AG04450 (cell line): ENCODE results near the gene TMC1. TPM values are rescaled to one million over a fixed set of nuclear protein-coding genes. Genes with fewer than 3 reads are reported as not detected.

Experiments
- CTCF ChIA-PET: fragments of 300-600, 350-600 bp; formaldehyde crosslinking; extraction: SDS; loops from one replicate; lab custom pipeline; 2022; ENCODE audit warnings: antibody characterized with exemption, inconsistent platforms; lab: Charles Lee
- POLR2A ChIA-PET: fragments of 350-600 bp; formaldehyde crosslinking; extraction: SDS; loops from one replicate; lab custom pipeline; 2021; ENCODE audit warnings: antibody characterized with exemption, inconsistent platforms; lab: Yijun Ruan, JAX
- DNase-seq: peaks from one replicate; pipeline ENCODE4 v3.0.0-alpha.2; 2011; ENCODE audit warnings: low read depth, low spot score
- H3K27ac ChIP-seq: one replicate; pipeline ENCODE4 v1.5.1; 2012; ENCODE audit warnings: low read depth, low read length, control low read depth
- H3K27me3 ChIP-seq: one replicate; pipeline ENCODE4 v1.6.0; 2012; ENCODE audit warnings: low read length; ENCODE audit not compliant: control insufficient read depth, insufficient read depth
- H3K4me3 ChIP-seq: 2 replicates; pipeline ENCODE4 v1.5.1; 2011; ENCODE audit warnings: mild to moderate bottlenecking, low read depth, low read length, control low read depth
- H3K9me3 ChIP-seq: 2 replicates; pipeline ENCODE4 v1.5.1; 2012; ENCODE audit warnings: low read length; ENCODE audit not compliant: control insufficient read depth, insufficient read depth
- polyA plus RNA-seq: library from polyadenylated mRNA; depleted of rRNA; stranded (reverse); fragments of >200 nt; gene quantifications from 2 replicates; pipeline ENCODE4 v1.2.3, GENCODE V29; 2011
- TF ChIP-seq, protein P1 (sequence below): IDR thresholded peaks from 2 replicates; pipeline ENCODE4 v1.5.1; 2011; ENCODE audit warnings: low read depth, low read length, control low read depth, inconsistent platforms

The TMC1 gene
- polyA plus RNA-seq, 1 experiment: not detected

DNA sequence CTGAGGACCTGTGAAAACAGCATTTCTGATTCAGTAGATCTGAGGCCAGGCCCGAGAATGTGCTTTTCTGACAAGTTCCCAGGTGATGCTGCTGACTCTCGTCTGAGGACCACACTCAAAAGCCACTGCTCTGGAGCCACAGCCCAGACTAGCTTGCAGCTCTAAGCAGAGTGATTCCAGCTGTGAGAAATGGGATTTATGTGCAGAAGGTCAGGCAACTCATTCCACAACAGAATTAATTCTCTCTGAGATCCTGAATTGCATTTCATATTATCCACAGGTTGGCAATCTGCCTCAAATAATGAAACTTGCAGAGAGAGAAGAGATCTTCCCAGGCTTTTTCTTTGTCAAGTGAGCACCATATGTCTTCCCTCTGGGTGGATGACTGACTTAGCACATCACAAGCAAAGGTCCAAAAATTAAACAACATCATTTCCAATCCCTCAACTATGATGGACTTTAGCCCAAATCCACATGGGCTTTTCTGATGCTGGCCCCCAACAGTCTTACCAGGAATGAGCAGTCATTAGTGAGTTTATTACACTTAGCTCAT, 291.2 kb downstream of the TMC1 start:
- TF ChIP-seq, protein P1, sequence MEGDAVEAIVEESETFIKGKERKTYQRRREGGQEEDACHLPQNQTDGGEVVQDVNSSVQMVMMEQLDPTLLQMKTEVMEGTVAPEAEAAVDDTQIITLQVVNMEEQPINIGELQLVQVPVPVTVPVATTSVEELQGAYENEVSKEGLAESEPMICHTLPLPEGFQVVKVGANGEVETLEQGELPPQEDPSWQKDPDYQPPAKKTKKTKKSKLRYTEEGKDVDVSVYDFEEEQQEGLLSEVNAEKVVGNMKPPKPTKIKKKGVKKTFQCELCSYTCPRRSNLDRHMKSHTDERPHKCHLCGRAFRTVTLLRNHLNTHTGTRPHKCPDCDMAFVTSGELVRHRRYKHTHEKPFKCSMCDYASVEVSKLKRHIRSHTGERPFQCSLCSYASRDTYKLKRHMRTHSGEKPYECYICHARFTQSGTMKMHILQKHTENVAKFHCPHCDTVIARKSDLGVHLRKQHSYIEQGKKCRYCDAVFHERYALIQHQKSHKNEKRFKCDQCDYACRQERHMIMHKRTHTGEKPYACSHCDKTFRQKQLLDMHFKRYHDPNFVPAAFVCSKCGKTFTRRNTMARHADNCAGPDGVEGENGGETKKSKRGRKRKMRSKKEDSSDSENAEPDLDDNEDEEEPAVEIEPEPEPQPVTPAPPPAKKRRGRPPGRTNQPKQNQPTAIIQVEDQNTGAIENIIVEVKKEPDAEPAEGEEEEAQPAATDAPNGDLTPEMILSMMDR: no peak
- Histone ChIP-seq H3K4me3 (no peak overlapping the region), H3K27me3 (no peaks in the 10 kb centered on the region), H3K27ac (no peak overlapping the region), H3K9me3 (no peaks in the 10 kb centered on the region)
- ChIA-PET CTCF (interaction anchor here (0.9 to 2.0 kb wide), 4 partner anchors 10 to 773 kb away, joined by 3 to 10 read pairs (median 6); no protein-coding TSS in a partner anchor), POLR2A (no interaction called here)
- no peak for DNase-seq

DNA sequence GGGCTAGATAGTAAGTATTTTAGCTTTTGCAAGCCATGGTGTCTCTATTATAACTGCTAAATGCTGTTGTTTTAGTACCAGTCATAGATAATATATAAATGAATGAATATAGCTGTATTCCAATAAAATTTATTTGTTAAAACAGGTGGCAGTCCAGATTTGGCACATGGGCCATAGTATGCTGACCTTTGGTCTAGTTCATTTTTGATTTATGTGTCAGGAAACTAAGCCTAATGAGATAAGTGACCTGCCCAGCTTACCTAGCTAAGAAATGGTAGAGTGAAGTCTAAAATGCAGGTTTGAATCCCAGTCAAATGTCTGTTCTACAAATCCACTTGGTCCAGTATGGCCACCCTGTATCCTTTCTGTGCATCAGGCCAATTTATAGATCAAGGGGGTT, 292.1 kb downstream of the TMC1 start:
- Histone ChIP-seq H3K9me3 (no peaks in the 10 kb centered on the region), H3K4me3 (no peak overlapping the region), H3K27ac (no peak overlapping the region), H3K27me3 (no peaks in the 10 kb centered on the region)
- TF ChIP-seq, protein P1: no peak
- DNase-seq: no peak
- POLR2A ChIA-PET: no interaction called here
- CTCF ChIA-PET: interaction anchor here (0.9 to 2.0 kb wide), 4 partner anchors 9 to 774 kb away, joined by 3 to 10 read pairs (median 6); no protein-coding TSS in a partner anchor

DNA sequence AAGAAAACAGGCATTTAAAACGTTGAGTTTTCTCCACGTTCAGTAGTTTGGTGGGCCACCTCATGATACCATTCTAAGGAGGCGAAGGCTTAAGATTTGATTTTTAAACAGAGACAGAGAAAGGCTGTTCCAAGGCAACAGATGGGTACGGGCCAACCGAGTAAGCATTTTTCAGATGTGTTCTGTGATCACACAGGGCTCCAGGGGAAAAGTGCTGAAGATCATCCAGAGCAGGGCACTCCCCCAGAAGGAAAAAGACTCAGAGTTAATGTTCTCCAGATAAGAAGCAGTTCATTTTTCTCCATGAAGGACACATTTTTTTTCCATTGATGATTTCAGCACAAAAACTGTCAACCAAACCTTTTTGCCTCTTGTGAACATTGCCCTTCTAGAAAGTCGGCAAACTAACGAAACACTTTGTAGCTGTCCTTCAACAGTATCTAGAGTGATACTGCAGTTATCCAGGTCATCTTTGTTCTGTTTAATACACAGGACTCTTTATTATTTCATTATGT, 292.7 kb downstream of the TMC1 start:
- H3K4me3 ChIP-seq: no peak overlapping the region
- H3K27ac ChIP-seq: no peak overlapping the region
- H3K9me3 ChIP-seq: no peaks in the 10 kb centered on the region
- TF ChIP-seq, protein P1: no peak
- POLR2A ChIA-PET: no interaction called here
- CTCF ChIA-PET: interaction anchor here (1.6 to 2.0 kb wide), 3 partner anchors 8 to 533 kb away, joined by 4 to 10 read pairs (median 9); no protein-coding TSS in a partner anchor
- DNase-seq: no peak
- no peaks in the 10 kb centered on the region for H3K27me3 ChIP-seq

DNA sequence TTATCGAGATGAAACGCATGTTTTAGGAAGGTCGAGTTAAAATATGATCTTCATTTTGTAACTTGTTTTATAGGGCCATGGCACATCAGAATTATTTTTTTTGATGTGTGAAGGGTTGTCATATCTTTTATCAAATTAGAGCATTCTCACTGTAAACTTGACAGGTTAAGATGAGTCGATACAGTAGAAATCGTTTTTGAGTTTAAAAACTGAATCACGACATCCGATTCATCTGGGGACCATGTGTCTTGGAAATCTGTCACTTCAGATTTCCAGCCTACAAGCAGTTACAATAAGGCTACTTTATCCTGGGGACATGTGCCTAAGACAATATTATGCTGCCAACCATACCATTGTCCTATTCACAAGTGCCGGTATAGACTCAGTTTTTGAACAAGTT, 295.3 kb downstream of the TMC1 start:
- no peak overlapping the region for H3K27ac ChIP-seq
- TF ChIP-seq, protein P1: no peak
- H3K27me3 ChIP-seq: no peaks in the 10 kb centered on the region
- ChIA-PET CTCF (no interaction called here), POLR2A (no interaction called here)
- no peaks in the 10 kb centered on the region for H3K9me3 ChIP-seq
- DNase-seq: no peak
- H3K4me3 ChIP-seq: no peak overlapping the region

DNA sequence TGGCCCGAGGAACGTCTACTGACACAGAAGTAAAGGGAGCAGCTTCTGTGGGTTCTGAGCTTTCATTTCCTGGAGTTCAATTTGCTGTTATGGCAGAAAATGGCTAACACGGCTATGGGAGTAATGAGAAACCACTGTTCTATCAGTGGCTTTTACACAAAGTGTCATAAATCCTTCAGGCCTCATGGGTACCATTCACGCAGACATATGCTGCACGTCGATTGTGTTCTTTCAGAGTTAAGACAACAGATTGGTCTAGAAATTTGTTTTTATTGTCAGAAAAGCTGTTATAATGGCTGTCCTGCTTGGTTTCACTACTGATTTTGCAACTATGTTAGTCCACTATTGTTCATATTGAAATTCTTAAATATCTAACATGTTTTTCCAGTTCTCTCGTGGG, 296.0 kb downstream of the TMC1 start:
- DNase-seq: no peak
- Histone ChIP-seq H3K27ac (no peak overlapping the region), H3K9me3 (no peaks in the 10 kb centered on the region), H3K4me3 (no peak overlapping the region), H3K27me3 (no peaks in the 10 kb centered on the region)
- ChIA-PET POLR2A (no interaction called here), CTCF (no interaction called here)
- TF ChIP-seq, protein P1: no peak
